Glutamatergic neuron (in vitro differentiated cells): ENCODE measurements around the gene ACOXL. TPM values are rescaled to one million over a fixed set of nuclear protein-coding genes. Genes with fewer than 3 reads are reported as not detected.

Experiments
- DNase-seq: peaks from one replicate; pipeline ENCODE4 v3.0.0; 2022
- H3K27ac Mint-ChIP-seq: one replicate; pipeline ENCODE4 v1.8.0; 2020; ENCODE audit warnings: mild to moderate bottlenecking, mixed read lengths, inconsistent platforms; ENCODE audit not compliant: unreplicated experiment
- H3K27me3 Mint-ChIP-seq: one replicate; pipeline ENCODE4 v1.8.0; 2020; ENCODE audit warnings: mild to moderate bottlenecking, moderate library complexity, mixed read lengths, inconsistent platforms; ENCODE audit not compliant: unreplicated experiment
- H3K36me3 Mint-ChIP-seq: one replicate; pipeline ENCODE4 v1.8.0; 2020; ENCODE audit warnings: mild to moderate bottlenecking, mixed read lengths, inconsistent platforms; ENCODE audit not compliant: unreplicated experiment
- H3K4me1 Mint-ChIP-seq: one replicate; pipeline ENCODE4 v1.8.0; 2020; ENCODE audit warnings: mild to moderate bottlenecking, low read depth, mixed read lengths, inconsistent platforms; ENCODE audit not compliant: unreplicated experiment
- H3K4me3 Mint-ChIP-seq: one replicate; pipeline ENCODE4 v1.8.0; 2020; ENCODE audit warnings: mild to moderate bottlenecking, mixed read lengths, inconsistent platforms; ENCODE audit not compliant: unreplicated experiment
- H3K9me3 Mint-ChIP-seq: one replicate; pipeline ENCODE4 v1.8.0; 2020; ENCODE audit warnings: mild to moderate bottlenecking, moderate library complexity, mixed read lengths, inconsistent platforms; ENCODE audit not compliant: unreplicated experiment
- CTCF ChIP-seq: fragments of 200-600 bp; sonication (generic); IDR thresholded peaks from one replicate; pipeline ENCODE4 v1.5.0; 2021; ENCODE audit not compliant: partially characterized antibody, unreplicated experiment
- total RNA-seq: library from RNA; stranded (reverse); fragmentation: NEBNext Ultra II Directional; extraction: Animal tissue kit (Norgen Biotek cat#: 25700); gene quantifications from one replicate; pipeline ENCODE4 v1.2.1, GENCODE V29; 2021; ENCODE audit not compliant: unreplicated experiment

ACOXL gene
- total RNA-seq, 1 donor from 2014 or later = 1.4 TPM

- Mint-ChIP-seq H3K36me3 (no peaks in the 10 kb centered on the region), H3K9me3 (no peaks in the 10 kb centered on the region)
Measured at GRCh38 chr2:110903548-110903947, 171.2 kb downstream of the ACOXL start.

GRCh38 chr2:110904116-110904778 lies 171.9 kb downstream of the ACOXL start:
- TF ChIP-seq CTCF = no peak
- Mint-ChIP-seq H3K9me3 (no peaks in the 10 kb centered on the region), H3K27ac (no peak overlapping the region), H3K27me3 (peaks cover 2% of the 10 kb centered on the region), H3K4me3 (no peak overlapping the region), H3K36me3 (no peaks in the 10 kb centered on the region), H3K4me1 (peaks cover 7% of the 10 kb centered on the region)
- no peak for DNase-seq

More at GRCh38 chr2:110903548-110903947, 171.2 kb downstream of the ACOXL start:
- no peak for TF ChIP-seq CTCF
- DNase-seq = no peak
- Mint-ChIP-seq H3K4me3 (no peak overlapping the region), H3K27ac (no peak overlapping the region), H3K4me1 (peaks cover 7% of the 10 kb centered on the region), H3K27me3 (peaks cover 2% of the 10 kb centered on the region)

- Mint-ChIP-seq H3K4me3 (no peak overlapping the region), H3K36me3 (no peaks in the 10 kb centered on the region), H3K27me3 (peaks cover 2% of the 10 kb centered on the region), H3K27ac (no peak overlapping the region), H3K4me1 (peaks cover 7% of the 10 kb centered on the region), H3K9me3 (no peaks in the 10 kb centered on the region)
- DNase-seq = no peak
- no peak for TF ChIP-seq CTCF
Measured at GRCh38 chr2:110904779-110905148, 172.4 kb downstream of the ACOXL start.

GRCh38 chr2:110905217-110905616 lies 172.8 kb downstream of the ACOXL start:
- H3K4me1 Mint-ChIP-seq = peaks cover 7% of the 10 kb centered on the region
- no peak overlapping the region for H3K4me3 Mint-ChIP-seq
- H3K27ac Mint-ChIP-seq = no peak overlapping the region
- H3K27me3 Mint-ChIP-seq = peaks cover 2% of the 10 kb centered on the region
- TF ChIP-seq CTCF = no peak
- H3K9me3 Mint-ChIP-seq = no peaks in the 10 kb centered on the region
- no peak for DNase-seq
- no peaks in the 10 kb centered on the region for H3K36me3 Mint-ChIP-seq

GRCh38 chr2:110906613-110907298 lies 174.4 kb downstream of the ACOXL start:
- peaks cover 7% of the 10 kb centered on the region for H3K4me1 Mint-ChIP-seq
- no peaks in the 10 kb centered on the region for H3K36me3 Mint-ChIP-seq

More at GRCh38 chr2:110906613-110907298, 174.4 kb downstream of the ACOXL start:
- Mint-ChIP-seq H3K27ac (no peak overlapping the region), H3K27me3 (no peaks in the 10 kb centered on the region), H3K4me3 (no peak overlapping the region), H3K9me3 (no peaks in the 10 kb centered on the region)
- DNase-seq = no peak
- TF ChIP-seq CTCF = no peak
